GM19395 (cell line): ENCODE results near the gene TRIM66.

Source experiments
- ATAC-seq: cut with Tn5 transposase; IDR thresholded peaks from one replicate; pipeline ENCODE4 v1.9.1; 2021; ENCODE audit warnings: mild to moderate bottlenecking, moderate library complexity; ENCODE audit not compliant: unreplicated experiment

The TRIM66 gene

DNA sequence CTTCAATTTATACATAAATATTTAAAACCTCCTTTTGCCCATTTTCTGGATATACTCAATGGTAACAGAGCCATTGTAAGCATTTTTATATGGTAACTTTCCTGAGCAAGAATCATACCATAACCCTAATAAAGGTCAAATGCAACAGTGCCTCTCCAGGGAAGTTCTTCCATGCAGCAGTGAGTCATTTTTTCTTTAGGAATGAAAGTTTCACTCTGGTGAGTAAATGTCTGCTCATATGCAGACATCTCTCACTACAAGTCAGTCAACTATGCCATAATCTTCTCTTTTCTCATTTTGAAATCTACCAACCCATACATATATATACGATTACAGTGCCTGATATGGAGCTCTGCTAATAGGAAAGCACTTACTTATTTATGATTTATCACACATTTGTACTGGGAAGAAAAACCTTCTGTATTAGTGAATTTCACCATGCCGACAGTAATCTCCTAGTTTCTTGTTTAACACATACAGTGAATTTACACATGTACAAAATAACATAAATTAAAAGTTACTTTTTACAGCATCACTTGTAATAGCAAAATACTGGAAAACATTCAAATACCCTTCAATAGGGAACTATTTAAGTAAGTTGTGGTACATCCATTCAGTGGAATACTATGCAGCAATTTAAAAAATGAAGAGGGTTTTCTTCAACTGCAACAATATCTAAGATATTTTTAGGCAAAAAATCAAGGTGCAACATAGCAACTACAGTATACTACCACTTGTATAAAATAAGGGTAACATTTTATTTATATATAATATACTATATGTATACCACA is 104.5 kb downstream of the TRIM66 start:
- ATAC-seq: no peak

DNA sequence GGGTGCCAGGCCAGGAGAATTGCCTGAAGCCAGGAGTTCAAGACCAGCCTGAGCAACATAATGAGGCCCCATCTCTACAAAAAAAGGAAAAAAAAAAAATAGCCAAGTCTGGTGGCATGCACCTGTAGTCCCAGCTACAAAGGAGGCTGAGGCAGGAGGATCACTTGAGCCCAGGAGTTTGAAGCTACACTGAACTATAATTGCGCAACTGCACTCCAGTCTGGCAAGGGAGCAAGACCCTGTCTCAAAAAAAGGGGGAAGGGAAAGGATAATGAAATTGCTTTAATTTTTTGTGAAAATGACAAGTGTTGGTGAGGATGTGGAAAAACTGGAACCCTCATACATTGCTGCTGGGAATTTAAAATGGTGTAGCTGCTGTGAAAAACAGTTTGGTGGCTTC is 107.7 kb downstream of the TRIM66 start:
- no peak for ATAC-seq

GRCh38 chr11:8573777-8574176 is 108.7 kb downstream of the TRIM66 start:
- ATAC-seq: no peak

GRCh38 chr11:8567602-8568198 is 114.8 kb downstream of the TRIM66 start:
- ATAC-seq: peak; percentile 58

GRCh38 chr11:8566613-8567210 is 115.8 kb downstream of the TRIM66 start:
- peak; percentile 62 for ATAC-seq

GRCh38 chr11:8564526-8564925 is 117.9 kb downstream of the TRIM66 start:
- ATAC-seq: no peak
